NCI-H2107 (cell line): Measurements from ENCODE around the gene HDAC4.

ENCODE experiments used
- DNase-seq: peaks from one replicate; lab custom pipeline; 2025; lab: John Stamatoyannopoulos, UW

HDAC4 gene

GRCh38 chr2:239008004-239008403, 392.8 kb downstream of the HDAC4 start:
- DNase-seq = no peak

GRCh38 chr2:239006622-239007285, 394.1 kb downstream of the HDAC4 start:
- DNase-seq = no peak

- no peak for DNase-seq
Observed at GRCh38 chr2:239005586-239005985, 395.2 kb downstream of the HDAC4 start.

GRCh38 chr2:239004274-239005015, 396.4 kb downstream of the HDAC4 start:
- DNase-seq = no peak

- DNase-seq = no peak
Observed at GRCh38 chr2:239003624-239004273, 397.1 kb downstream of the HDAC4 start.

- no peak for DNase-seq
Observed at GRCh38 chr2:239002954-239003623, 397.7 kb downstream of the HDAC4 start.

- no peak for DNase-seq
Observed at GRCh38 chr2:239002591-239002953, 398.2 kb downstream of the HDAC4 start.

- no peak for DNase-seq
Observed at GRCh38 chr2:239001794-239002193, 399.0 kb downstream of the HDAC4 start.

- no peak for DNase-seq
Observed at GRCh38 chr2:239000500-239001073, 400.2 kb downstream of the HDAC4 start.

- no peak for DNase-seq
Observed at GRCh38 chr2:239000089-239000488, 400.7 kb downstream of the HDAC4 start.

- DNase-seq = no peak
Observed at GRCh38 chr2:238999291-238999741, 401.5 kb downstream of the HDAC4 start.

- no peak for DNase-seq
Observed at GRCh38 chr2:238998801-238999200, 402.0 kb downstream of the HDAC4 start.
